ENCODE results near the gene DCAF15.
"Not testable (repeated sequence)": the region's sequence is repeated elsewhere in the genome, so short reads cannot be mapped to it uniquely, and the experiment has no call there.

Gene DCAF15

GRCh38 chr19:13968999-13969398 is 16.7 kb downstream of the DCAF15 start:
- no peak for TF ChIP-seq CTCF (IDR thresholded peaks at IDR 0.05; ENCODE audit: low read depth, low read length)
- TF ChIP-seq, protein P1, sequence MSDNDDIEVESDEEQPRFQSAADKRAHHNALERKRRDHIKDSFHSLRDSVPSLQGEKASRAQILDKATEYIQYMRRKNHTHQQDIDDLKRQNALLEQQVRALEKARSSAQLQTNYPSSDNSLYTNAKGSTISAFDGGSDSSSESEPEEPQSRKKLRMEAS (IDR thresholded peaks at IDR 0.05; ENCODE audit: low read depth, low read length): no peak
- TF ChIP-seq MYC (IDR thresholded peaks at IDR 0.05; ENCODE audit: low read depth, low read length): no peak
- TF ChIP-seq POLR2A (IDR thresholded peaks at IDR 0.05; ENCODE audit: extremely low read depth, insufficient read length): no peak
- no peak overlapping the region for H3K4me3 ChIP-seq (ENCODE audit: low read depth, low read length)
- DNase-seq (ENCODE audit: low read depth): no peak

DNA sequence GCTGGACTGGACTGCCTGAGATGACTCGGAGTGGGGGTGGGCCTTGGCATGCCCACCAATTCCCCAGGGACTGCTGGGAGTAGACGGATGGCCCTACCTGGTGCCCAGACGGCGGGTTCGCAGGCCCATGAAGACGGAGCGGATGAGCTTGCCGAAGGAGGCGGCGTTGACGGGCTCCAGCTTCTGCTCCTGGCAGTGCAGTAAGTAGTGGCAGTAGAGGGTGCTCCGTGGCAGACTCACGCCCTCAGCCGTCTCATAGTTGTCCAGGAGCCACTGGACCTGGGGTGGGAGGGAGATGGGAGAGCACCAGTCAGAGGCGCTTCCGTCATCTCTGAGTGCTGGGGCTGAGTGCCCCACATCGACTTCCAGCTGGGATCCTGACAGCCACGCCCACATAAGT is 17.6 kb downstream of the DCAF15 start:
- H3K4me3 ChIP-seq (ENCODE audit: low read depth, low read length): no peak overlapping the region
- no peak for DNase-seq (ENCODE audit: low read depth)
- TF ChIP-seq, protein P1 (IDR thresholded peaks at IDR 0.05; ENCODE audit: low read depth, low read length): no peak
- TF ChIP-seq MYC (IDR thresholded peaks at IDR 0.05; ENCODE audit: low read depth, low read length) (no peak), CTCF (IDR thresholded peaks at IDR 0.05; ENCODE audit: low read depth, low read length) (no peak), POLR2A (IDR thresholded peaks at IDR 0.05; ENCODE audit: extremely low read depth, insufficient read length) (no peak)

DNA sequence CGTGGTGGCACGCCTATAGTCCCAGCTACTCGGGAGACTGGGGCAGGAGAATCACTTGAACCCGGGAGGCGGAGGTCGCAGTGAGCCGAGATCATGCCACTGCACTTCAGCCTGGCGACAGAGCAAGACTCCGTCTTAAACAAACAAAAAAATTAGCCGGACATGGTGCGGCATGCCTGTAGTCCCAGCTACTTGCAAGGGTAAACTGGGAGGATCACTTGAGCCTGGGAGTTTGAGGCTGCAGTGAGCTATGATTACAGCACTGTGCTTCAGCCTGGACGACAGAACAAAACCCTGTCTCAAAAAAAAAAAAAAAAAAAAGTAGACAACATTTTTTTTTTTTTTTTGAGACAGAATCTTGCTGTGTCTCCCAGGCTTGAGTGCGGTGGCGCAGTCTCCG is 19.6 kb downstream of the DCAF15 start:
- DNase-seq (ENCODE audit: low read depth); H3K4me3 ChIP-seq (ENCODE audit: low read depth, low read length): not testable (repeated sequence)

- TF ChIP-seq POLR2A (IDR thresholded peaks at IDR 0.05; ENCODE audit: extremely low read depth, insufficient read length) (no peak), CTCF (IDR thresholded peaks at IDR 0.05; ENCODE audit: low read depth, low read length) (no peak), MYC (IDR thresholded peaks at IDR 0.05; ENCODE audit: low read depth, low read length) (no peak)
- TF ChIP-seq, protein P1 (IDR thresholded peaks at IDR 0.05; ENCODE audit: low read depth, low read length): no peak
- no peak for DNase-seq (ENCODE audit: low read depth)
- no peak overlapping the region for H3K4me3 ChIP-seq (ENCODE audit: low read depth, low read length)
Observed at GRCh38 chr19:13972368-13973155, 20.3 kb downstream of the DCAF15 start.

DNA sequence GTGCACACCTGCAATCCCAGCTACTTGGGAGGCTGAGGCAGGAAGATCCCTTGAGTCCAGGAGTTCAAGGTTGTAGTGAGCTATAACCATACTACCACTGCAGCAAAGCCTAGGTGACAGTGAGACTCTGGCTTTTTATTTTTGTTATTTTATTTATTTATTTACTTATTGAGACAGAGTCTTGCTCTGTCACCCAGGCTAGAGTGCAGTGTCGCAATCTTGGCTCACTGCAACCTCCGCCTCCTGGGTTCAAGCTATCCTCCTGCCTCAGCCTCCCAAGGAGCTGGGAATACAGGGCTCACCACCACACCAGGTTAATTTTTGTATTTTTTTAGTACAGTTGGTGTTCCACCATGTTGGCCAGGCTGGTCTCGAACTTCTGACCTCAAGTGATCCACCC is 21.2 kb downstream of the DCAF15 start:
- DNase-seq (ENCODE audit: low read depth); H3K4me3 ChIP-seq (ENCODE audit: low read depth, low read length): not testable (repeated sequence)

GRCh38 chr19:13974073-13974472 is 21.8 kb downstream of the DCAF15 start:
- H3K4me3 ChIP-seq (ENCODE audit: low read depth, low read length): no peak overlapping the region
- TF ChIP-seq MYC (IDR thresholded peaks at IDR 0.05; ENCODE audit: low read depth, low read length) (no peak), CTCF (IDR thresholded peaks at IDR 0.05; ENCODE audit: low read depth, low read length) (no peak), POLR2A (IDR thresholded peaks at IDR 0.05; ENCODE audit: extremely low read depth, insufficient read length) (no peak)
- TF ChIP-seq, protein P1 (IDR thresholded peaks at IDR 0.05; ENCODE audit: low read depth, low read length): no peak
- DNase-seq (ENCODE audit: low read depth): no peak

- no peak for TF ChIP-seq MYC (IDR thresholded peaks at IDR 0.05; ENCODE audit: low read depth, low read length)
- TF ChIP-seq, protein P1 (IDR thresholded peaks at IDR 0.05; ENCODE audit: low read depth, low read length): no peak
- no peak for TF ChIP-seq POLR2A (IDR thresholded peaks at IDR 0.05; ENCODE audit: extremely low read depth, insufficient read length)
- no peak for TF ChIP-seq CTCF (IDR thresholded peaks at IDR 0.05; ENCODE audit: low read depth, low read length)
- H3K4me3 ChIP-seq (ENCODE audit: low read depth, low read length): no peak overlapping the region
- DNase-seq (ENCODE audit: low read depth): no peak
Observed at GRCh38 chr19:13975870-13976269, 23.6 kb downstream of the DCAF15 start.

Data from NB4 (cell line).